Left lung (tissue), 10 donors: ENCODE data around the gene SLC16A4. TPM values are rescaled to one million over a fixed set of nuclear protein-coding genes. Genes with fewer than 3 reads are reported as not detected.

Experiments used
- ATAC-seq: fragments of 200-7000 bp; cut with Tn5 transposase; one replicate; pipeline ENCODE4 v1.9.1; 2020; ENCODE audit warnings: moderate library complexity
- DNase-seq, 4 donors: peaks; one replicate each; pipeline ENCODE4 v3.0.0-alpha.2; 2013 to 2020
- H3K27ac ChIP-seq, 2 donors: fragments of 200-600 bp; sonication (generic) in 1 of 2; one replicate each; pipeline versions ENCODE4 v1.5.0 to v1.8.0; 2020 to 2021
- H3K27me3 ChIP-seq, 2 donors: fragments of 200-600 bp; sonication (generic) in 1 of 2; one replicate each; pipeline versions ENCODE4 v1.5.0 to v1.8.0; 2020 to 2021
- H3K36me3 ChIP-seq, 2 donors: fragments of 200-600 bp; sonication (generic) in 1 of 2; one replicate each; pipeline versions ENCODE4 v1.5.0 to v1.8.0; 2020 to 2021
- H3K4me1 ChIP-seq, 2 donors: fragments of 200-600 bp; one replicate each; pipeline ENCODE4 v1.8.0; 2021
- H3K4me3 ChIP-seq, 2 donors: fragments of 200-600 bp; sonication (generic) in 1 of 2; one replicate each; pipeline versions ENCODE4 v1.5.0 to v1.8.0; 2020 to 2021; ENCODE audit warnings: mild to moderate bottlenecking in 1 of 2
- H3K9me3 ChIP-seq, 2 donors: fragments of 200-600 bp; sonication (generic) in 1 of 2; one replicate each; pipeline versions ENCODE4 v1.5.0 to v1.8.0; 2020 to 2021
- intact Hi-C, 2 donors: fragments of 100-400 bp; cut with DNase I; formaldehyde crosslinking; loops; one replicate each; pipeline versions ENCODE4 v1.11.2 to v1.14.2; 2022
- polyA plus RNA-seq, 6 donors: library from polyadenylated mRNA; unstranded; fragments of 120-200 nt; gene quantifications; one replicate each; pipeline ENCODE4 v1.2.1, GENCODE V29; 2013; ENCODE audit not compliant: insufficient read length in 6 of 6
- total RNA-seq, 2 donors: library from RNA; stranded (reverse); fragmentation: NEBNext Ultra II Directional; extraction: Animal tissue kit (Norgen Biotek cat#: 25700); gene quantifications; one replicate each; pipeline ENCODE4 v1.2.1, GENCODE V29; 2021
- TF ChIP-seq, protein P1 (sequence below), 2 donors: fragments of 200-600 bp; sonication (generic) in 1 of 2; IDR thresholded peaks; one replicate each; pipeline versions ENCODE4 v1.5.0 to v1.8.0; 2021; ENCODE audit warnings: antibody characterized with exemption in 2 of 2
- donor health status: DM: no; HTN: yes; CAD: no.
- donor health status: DM: no; HTN: no; CAD: no.

The SLC16A4 gene
- total and polyA plus RNA-seq, 8 donors, result 6.1 to 40.5 (median 8.0) TPM

- TF ChIP-seq, protein P1, sequence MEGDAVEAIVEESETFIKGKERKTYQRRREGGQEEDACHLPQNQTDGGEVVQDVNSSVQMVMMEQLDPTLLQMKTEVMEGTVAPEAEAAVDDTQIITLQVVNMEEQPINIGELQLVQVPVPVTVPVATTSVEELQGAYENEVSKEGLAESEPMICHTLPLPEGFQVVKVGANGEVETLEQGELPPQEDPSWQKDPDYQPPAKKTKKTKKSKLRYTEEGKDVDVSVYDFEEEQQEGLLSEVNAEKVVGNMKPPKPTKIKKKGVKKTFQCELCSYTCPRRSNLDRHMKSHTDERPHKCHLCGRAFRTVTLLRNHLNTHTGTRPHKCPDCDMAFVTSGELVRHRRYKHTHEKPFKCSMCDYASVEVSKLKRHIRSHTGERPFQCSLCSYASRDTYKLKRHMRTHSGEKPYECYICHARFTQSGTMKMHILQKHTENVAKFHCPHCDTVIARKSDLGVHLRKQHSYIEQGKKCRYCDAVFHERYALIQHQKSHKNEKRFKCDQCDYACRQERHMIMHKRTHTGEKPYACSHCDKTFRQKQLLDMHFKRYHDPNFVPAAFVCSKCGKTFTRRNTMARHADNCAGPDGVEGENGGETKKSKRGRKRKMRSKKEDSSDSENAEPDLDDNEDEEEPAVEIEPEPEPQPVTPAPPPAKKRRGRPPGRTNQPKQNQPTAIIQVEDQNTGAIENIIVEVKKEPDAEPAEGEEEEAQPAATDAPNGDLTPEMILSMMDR (IDR thresholded peaks at IDR 0.05), result no peak
- Histone ChIP-seq H3K36me3 (peaks cover 0 to 33% of the 10 kb centered on the region in 2 donors), H3K9me3 (no peaks in the 10 kb centered on the region), H3K4me1 (peaks cover 16 to 80% of the 10 kb centered on the region in 2 donors), H3K27ac (peak overlapping the region in 1 of 2 donors; percentile 30), H3K4me3 (no peak overlapping the region), H3K27me3 (no peaks in the 10 kb centered on the region)
- DNase-seq (no peak), ATAC-seq (peak; percentile 17)
- intact Hi-C loops, result no loop called here
Observed at GRCh38 chr1:110348771-110349170, 42.1 kb downstream of the SLC16A4 start.

DNA sequence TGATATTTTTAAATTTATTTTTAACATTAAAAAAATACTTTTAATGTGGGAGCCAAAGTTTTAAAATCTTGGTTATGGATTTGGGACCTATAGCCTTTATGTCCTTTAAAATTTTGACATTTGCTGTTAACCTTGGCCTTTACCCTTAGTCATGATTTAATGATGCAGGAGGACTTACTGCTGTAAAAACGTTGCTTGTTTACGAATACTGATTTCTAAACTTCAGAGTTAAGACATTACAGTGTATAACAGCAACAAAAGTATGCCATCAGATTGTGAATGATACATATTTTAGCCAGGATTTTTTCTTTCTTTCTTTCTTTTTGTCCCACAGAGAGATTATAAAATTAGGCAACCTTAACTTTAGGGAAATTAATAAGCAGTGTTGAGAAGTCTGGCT lies 42.8 kb downstream of the SLC16A4 start:
- TF ChIP-seq, protein P1 (IDR thresholded peaks at IDR 0.05), result no peak

DNA sequence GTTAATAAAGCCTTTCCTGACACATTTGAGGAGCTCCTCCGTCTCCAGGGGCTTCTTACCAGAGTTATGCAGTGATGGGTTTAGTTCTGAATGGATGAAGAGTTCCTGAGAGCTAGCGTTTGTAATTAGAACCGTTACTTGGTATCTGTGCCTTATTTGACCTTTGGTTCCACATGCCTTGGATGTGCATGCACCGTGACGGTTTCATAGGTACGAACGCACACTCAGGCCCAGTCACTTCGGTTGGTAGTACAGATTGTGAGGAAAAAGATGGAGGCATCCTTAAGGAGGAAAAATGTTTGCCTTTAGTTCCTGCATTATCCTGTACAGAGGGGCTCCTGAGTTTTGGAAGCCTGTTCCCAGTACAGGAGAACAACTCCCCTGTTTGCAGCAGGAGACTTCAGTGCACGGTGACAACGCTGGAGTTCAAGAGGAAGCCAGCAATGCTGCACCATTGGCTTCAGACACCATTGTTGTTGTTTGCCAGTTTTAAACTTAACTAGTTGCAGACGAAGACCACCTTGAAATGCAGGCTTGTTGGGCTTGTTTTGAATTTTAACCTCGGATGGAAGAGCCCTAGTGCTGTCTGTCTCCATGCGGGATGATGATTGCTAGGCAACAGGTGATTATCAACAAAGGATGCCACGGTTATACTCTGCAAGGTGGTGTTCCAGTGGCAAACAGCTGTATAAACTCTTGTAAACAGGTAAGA lies 43.5 kb downstream of the SLC16A4 start:
- no peaks in the 10 kb centered on the region for H3K9me3 ChIP-seq
- intact Hi-C loops, result no loop called here
- ATAC-seq, result no peak
- DNase-seq, result no peak
- no peaks in the 10 kb centered on the region for H3K27me3 ChIP-seq
- no peak overlapping the region for H3K27ac ChIP-seq
- H3K4me1 ChIP-seq, result peaks cover 18 to 94% of the 10 kb centered on the region in 2 donors
- peaks cover 0 to 26% of the 10 kb centered on the region in 2 donors for H3K36me3 ChIP-seq
- TF ChIP-seq, protein P1 (IDR thresholded peaks at IDR 0.05), result no peak
- no peak overlapping the region for H3K4me3 ChIP-seq

More for the DNA sequence above, 42.8 kb downstream of the SLC16A4 start:
- Histone ChIP-seq H3K4me1 (peaks cover 16 to 87% of the 10 kb centered on the region in 2 donors), H3K4me3 (no peak overlapping the region), H3K27ac (peak overlapping the region in 1 of 2 donors; percentile 23), H3K27me3 (no peaks in the 10 kb centered on the region), H3K9me3 (no peaks in the 10 kb centered on the region), H3K36me3 (peaks cover 0 to 29% of the 10 kb centered on the region in 2 donors)
- ATAC-seq, result no peak
- intact Hi-C loops, result no loop called here
- no peak for DNase-seq

DNA sequence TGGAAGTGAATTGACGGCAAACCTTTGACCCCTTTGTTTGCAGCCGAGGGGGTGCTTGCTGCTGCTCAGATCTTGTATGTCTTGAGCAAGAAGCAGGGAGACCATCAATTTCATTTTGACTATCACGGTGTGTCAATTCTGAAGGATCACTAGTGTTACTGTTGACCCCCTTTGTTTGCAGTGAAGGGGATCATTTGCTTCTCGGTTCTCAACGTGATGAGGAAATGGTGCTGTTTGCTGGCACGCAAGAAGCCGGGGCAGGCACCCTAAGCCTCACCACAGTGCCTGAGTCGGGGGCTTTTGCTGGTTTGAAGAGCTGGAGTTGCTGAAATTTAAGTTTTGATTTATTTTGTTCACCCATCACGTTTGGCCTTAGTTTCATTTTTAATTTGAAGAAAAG lies 44.1 kb downstream of the SLC16A4 start:
- intact Hi-C loops, result no loop called here
- Histone ChIP-seq H3K36me3 (peaks cover 0 to 28% of the 10 kb centered on the region in 2 donors), H3K4me1 (peaks cover 25 to 99% of the 10 kb centered on the region in 2 donors), H3K9me3 (no peaks in the 10 kb centered on the region), H3K4me3 (no peak overlapping the region), H3K27ac (no peak overlapping the region), H3K27me3 (no peaks in the 10 kb centered on the region)
- no peak for ATAC-seq
- TF ChIP-seq, protein P1 (IDR thresholded peaks at IDR 0.05), result no peak
- DNase-seq, result no peak

- intact Hi-C loops, result no loop called here
Observed at GRCh38 chr1:110345480-110345879, 45.3 kb downstream of the SLC16A4 start.

More at GRCh38 chr1:110345480-110345879, 45.3 kb downstream of the SLC16A4 start:
- Histone ChIP-seq H3K27me3 (no peaks in the 10 kb centered on the region), H3K27ac (no peak overlapping the region), H3K4me1 (peaks cover 37 to 99% of the 10 kb centered on the region in 2 donors), H3K9me3 (no peaks in the 10 kb centered on the region), H3K4me3 (no peak overlapping the region), H3K36me3 (peaks cover 0 to 40% of the 10 kb centered on the region in 2 donors)
- ATAC-seq (no peak), DNase-seq (no peak)
- TF ChIP-seq, protein P1 (IDR thresholded peaks at IDR 0.05), result no peak
